Chondrocyte (in vitro differentiated cells): ENCODE results near the gene TRIM5. TPM values are rescaled to one million over a fixed set of nuclear protein-coding genes. Genes with fewer than 3 reads are reported as not detected.
"Not testable (repeated sequence)": the region's sequence is repeated elsewhere in the genome, so short reads cannot be mapped to it uniquely, and the experiment has no call there.

ENCODE experiments used
- DNase-seq: peaks from one replicate; pipeline ENCODE4 v3.0.0; 2021; ENCODE audit warnings: mixed read lengths, low spot score
- H3K27ac Mint-ChIP-seq: one replicate; pipeline ENCODE4 v1.8.0; 2021; ENCODE audit warnings: mild to moderate bottlenecking, moderate library complexity, mixed read lengths; ENCODE audit not compliant: unreplicated experiment
- H3K27me3 Mint-ChIP-seq: 2 replicates; pipeline ENCODE4 v1.8.0; 2021; ENCODE audit warnings: low read depth, mixed read lengths
- H3K36me3 Mint-ChIP-seq: 2 replicates; pipeline ENCODE4 v1.8.0; 2021; ENCODE audit warnings: low read depth, mixed read lengths
- H3K4me1 Mint-ChIP-seq: 2 replicates; pipeline ENCODE4 v1.8.0; 2021; ENCODE audit warnings: low read depth, mild to moderate bottlenecking, mixed read lengths
- H3K4me3 Mint-ChIP-seq: one replicate; pipeline ENCODE4 v1.8.0; 2021; ENCODE audit warnings: mild to moderate bottlenecking, moderate library complexity, mixed read lengths; ENCODE audit not compliant: unreplicated experiment
- H3K9me3 Mint-ChIP-seq: 2 replicates; pipeline ENCODE4 v1.8.0; 2021; ENCODE audit warnings: low read depth, mixed read lengths
- CTCF ChIP-seq: fragments of 200-600 bp; sonication (generic); IDR thresholded peaks from 2 replicates; pipeline ENCODE4 v1.5.0; 2021; ENCODE audit warnings: antibody characterized with exemption, mild to moderate bottlenecking, moderate library complexity
- total RNA-seq: library from RNA; stranded (reverse); gene quantifications from 3 replicates; pipeline ENCODE4 v1.2.1, GENCODE V29; 2021

Gene TRIM5
- total RNA-seq, 1 donor from 2014 or later = 36.2 TPM

- Mint-ChIP-seq H3K4me3 (no peak overlapping the region), H3K9me3 (no peaks in the 10 kb centered on the region), H3K36me3 (peaks cover 42% of the 10 kb centered on the region), H3K27ac (no peak overlapping the region), H3K4me1 (peaks cover 7% of the 10 kb centered on the region), H3K27me3 (no peaks in the 10 kb centered on the region)
- no peak for TF ChIP-seq CTCF
- no peak for DNase-seq
Observed at GRCh38 chr11:5665051-5665570, 19.8 kb downstream of the TRIM5 start.

GRCh38 chr11:5663511-5663910, 21.4 kb downstream of the TRIM5 start:
- Mint-ChIP-seq H3K27ac (no peak overlapping the region), H3K9me3 (peaks cover 1% of the 10 kb centered on the region), H3K4me1 (peaks cover 7% of the 10 kb centered on the region), H3K4me3 (no peak overlapping the region), H3K36me3 (peaks cover 33% of the 10 kb centered on the region), H3K27me3 (no peaks in the 10 kb centered on the region)
- TF ChIP-seq CTCF = no peak
- no peak for DNase-seq

GRCh38 chr11:5658318-5658717, 26.6 kb downstream of the TRIM5 start:
- H3K4me1 Mint-ChIP-seq = no peaks in the 10 kb centered on the region
- no peak overlapping the region for H3K4me3 Mint-ChIP-seq
- H3K27me3 Mint-ChIP-seq = no peaks in the 10 kb centered on the region
- peaks cover 19% of the 10 kb centered on the region for H3K9me3 Mint-ChIP-seq
- no peak overlapping the region for H3K27ac Mint-ChIP-seq
- peaks cover 22% of the 10 kb centered on the region for H3K36me3 Mint-ChIP-seq
- no peak for DNase-seq
- no peak for TF ChIP-seq CTCF

- H3K27ac Mint-ChIP-seq, H3K4me3 Mint-ChIP-seq, H3K27me3 Mint-ChIP-seq, DNase-seq, H3K4me1 Mint-ChIP-seq: not testable (repeated sequence)
- Mint-ChIP-seq H3K36me3 (peaks cover 19% of the 10 kb centered on the region), H3K9me3 (peaks cover 28% of the 10 kb centered on the region)
Observed at GRCh38 chr11:5656956-5657355, 27.9 kb downstream of the TRIM5 start.

GRCh38 chr11:5655474-5655873, 29.4 kb downstream of the TRIM5 start:
- no peak for TF ChIP-seq CTCF
- H3K27ac Mint-ChIP-seq = no peak overlapping the region
- peaks cover 32% of the 10 kb centered on the region for H3K9me3 Mint-ChIP-seq
- peaks cover 16% of the 10 kb centered on the region for H3K36me3 Mint-ChIP-seq
- no peaks in the 10 kb centered on the region for H3K4me1 Mint-ChIP-seq
- H3K4me3 Mint-ChIP-seq = no peak overlapping the region
- DNase-seq = no peak
- H3K27me3 Mint-ChIP-seq = no peaks in the 10 kb centered on the region

GRCh38 chr11:5646139-5646538, 38.7 kb downstream of the TRIM5 start:
- H3K27ac Mint-ChIP-seq = no peak overlapping the region
- H3K4me1 Mint-ChIP-seq = no peaks in the 10 kb centered on the region
- no peaks in the 10 kb centered on the region for H3K27me3 Mint-ChIP-seq
- DNase-seq = no peak
- peaks cover 9% of the 10 kb centered on the region for H3K9me3 Mint-ChIP-seq
- H3K36me3 Mint-ChIP-seq = peaks cover 4% of the 10 kb centered on the region
- TF ChIP-seq CTCF = no peak
- no peak overlapping the region for H3K4me3 Mint-ChIP-seq
